DMS53 (cell line): ENCODE measurements around the gene PIGR.

ENCODE experiments used
- DNase-seq: peaks from one replicate; lab custom pipeline; 2025; lab: John Stamatoyannopoulos, UW

The PIGR gene

DNA sequence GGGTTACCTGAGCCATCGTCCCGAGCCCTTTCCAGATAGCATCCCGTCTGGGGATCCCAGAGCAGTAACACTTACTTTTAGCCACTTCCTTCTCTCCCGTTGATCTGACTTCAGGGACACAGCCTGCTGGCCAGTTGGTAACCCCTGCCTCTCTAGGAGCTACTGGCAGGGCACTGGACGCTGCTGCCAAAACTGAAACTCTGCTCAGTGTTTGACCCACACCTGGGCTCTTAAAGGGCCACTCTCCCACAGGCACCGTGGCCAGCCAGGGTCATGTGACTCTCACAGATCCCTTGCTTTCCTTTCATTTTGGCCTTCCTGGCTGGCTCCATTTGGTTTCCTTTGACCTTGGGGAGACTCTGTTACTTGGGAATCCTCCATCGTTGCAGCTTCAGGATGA is at the start of gene PIGR:
PIGR (minus strand) TSS at position 206 of the 400 bp plus-strand sequence. CDS start 5,935 bp downstream, outside the sequence.
- no peak for DNase-seq

GRCh38 chr1:206992790-206993189 is 46.5 kb upstream of the PIGR start:
- DNase-seq: peak; percentile 64

- no peak for DNase-seq
Measured at GRCh38 chr1:206987873-206988272, 41.6 kb upstream of the PIGR start.

DNA sequence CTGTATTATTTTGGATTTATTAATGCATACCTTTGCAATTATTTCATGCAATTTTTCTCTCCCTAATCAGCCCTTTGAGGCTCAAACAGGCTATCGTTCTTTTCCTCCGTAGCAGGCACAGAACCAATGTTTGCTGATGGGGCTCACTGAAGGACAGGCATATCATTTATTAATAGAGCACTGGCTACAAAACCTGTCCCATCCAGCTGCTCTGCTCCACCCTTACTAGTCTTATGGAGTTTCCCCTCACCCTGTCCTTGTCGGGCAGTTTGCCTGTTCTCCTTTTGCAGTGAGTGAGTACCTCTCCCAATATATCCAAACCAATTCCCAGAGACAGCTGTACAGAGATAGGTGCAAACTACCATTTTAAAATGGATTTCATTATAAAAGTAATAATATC is 40.6 kb upstream of the PIGR start:
- DNase-seq: no peak

DNA sequence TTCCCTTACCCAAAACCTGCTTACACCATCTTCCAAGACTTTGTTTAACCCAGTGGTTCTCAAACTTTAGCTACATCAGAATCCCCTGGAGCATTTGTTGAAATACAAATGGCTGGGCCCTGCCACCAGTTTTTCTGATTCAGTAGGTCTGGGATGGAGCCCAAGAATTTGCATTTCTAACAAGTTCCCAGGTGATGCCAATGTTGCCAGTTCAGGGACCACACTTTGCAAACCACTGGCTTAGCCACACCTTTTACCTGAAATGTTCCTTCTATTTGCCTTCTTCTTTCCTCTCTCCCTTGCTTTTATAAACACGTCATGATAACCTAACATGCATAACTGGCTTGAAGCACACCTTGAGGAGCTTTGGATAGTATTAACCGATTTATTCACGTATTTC is 40.1 kb upstream of the PIGR start:
- DNase-seq: no peak

DNA sequence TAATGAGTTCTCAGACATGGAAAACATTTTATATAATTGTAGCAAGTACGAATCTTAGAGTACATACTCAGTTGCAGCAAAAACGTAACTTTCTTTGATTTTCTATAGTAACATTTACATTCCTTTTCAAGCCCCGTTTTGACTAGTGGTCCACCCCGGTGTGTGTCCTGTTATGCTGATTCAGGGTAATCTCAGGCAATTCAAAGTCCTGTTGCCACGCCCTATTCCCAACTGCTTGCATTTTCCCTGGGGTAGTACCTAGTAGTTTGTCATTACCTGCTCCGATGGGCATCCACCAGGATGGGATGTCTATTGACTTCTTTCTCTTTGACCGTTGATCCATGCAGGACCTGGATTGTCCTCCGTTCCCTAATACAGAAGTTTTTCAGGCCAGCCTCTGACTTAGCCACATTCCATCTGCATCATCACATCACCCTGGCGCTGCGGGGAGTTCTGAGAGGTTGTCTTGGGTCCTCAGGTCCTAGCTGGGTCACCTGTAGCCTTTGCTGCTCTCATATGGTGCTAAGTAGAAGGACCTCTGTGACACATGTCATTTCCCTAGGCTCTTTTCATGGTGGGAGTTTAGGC is 39.0 kb upstream of the PIGR start:
- no peak for DNase-seq

DNA sequence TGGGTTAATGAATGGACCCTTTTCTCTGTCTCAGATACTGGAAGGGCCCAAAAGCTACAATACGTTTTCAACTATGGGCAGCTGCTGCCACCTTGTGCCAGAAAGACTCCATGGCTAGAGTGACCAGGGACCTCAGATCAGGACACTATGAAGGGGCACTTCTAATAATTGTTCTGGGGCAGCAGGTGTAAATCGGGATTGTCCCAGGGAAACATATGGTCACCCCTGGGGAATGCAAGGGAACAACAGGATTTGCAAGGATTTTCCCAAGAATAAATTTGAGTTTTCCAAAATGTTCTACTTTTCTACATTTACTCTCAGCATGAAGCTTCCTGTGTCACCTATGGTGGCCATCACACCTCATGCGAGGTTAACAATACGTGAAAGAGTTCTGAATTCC is 36.0 kb upstream of the PIGR start:
- peak; percentile 83 for DNase-seq

DNA sequence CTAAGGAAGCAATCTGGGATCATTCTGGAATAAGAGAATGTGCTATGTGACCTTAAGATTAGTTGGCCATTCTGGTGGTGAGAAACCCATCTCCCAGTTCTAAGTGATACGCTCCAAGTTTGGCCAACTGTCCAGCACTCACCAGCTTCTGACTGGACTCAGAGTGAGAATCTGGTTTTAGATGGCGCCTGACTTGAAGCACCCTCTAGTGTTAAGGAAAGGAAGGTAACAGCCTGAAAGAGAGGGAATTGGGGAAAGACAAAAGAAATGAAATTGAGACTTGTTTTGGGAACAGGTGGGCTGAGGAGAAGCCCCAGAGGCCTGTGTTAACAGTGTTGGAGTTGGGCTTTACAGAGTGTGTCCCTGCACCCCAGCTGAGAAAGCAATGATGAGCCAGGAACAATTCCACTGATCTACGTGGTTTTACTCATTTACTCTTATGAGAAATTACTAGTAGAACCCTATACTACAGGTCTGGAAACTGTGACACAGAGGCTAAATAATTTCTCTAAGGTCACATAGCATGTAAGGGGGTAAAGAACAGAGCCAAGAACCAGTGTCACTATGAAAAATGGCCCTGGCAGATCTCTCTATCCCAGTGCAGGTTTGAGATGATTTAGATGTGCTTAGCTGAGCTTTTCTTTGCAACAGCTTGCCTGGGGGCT is 33.2 kb upstream of the PIGR start:
- peak; percentile 63 for DNase-seq

GRCh38 chr1:206978259-206978658 is 32.0 kb upstream of the PIGR start:
- no peak for DNase-seq

DNA sequence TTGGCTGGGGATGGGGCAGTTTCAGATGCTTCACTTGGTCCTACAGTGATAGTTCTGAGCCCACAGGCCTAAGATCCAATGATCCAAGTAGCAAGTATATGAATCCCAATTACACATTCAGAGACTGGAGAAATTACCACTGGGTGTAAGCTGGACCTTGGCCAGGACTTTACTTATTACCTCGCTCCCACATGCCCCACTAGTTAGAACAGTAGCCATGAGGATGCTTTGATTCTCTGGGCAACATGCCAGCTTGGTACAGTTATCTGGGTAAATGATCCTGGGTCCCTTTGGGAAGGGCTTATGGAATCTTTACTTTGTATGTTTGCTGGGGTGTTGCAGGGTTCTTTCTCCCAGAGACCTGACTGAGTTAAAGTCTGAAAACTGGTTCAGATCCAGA is 29.0 kb upstream of the PIGR start:
- no peak for DNase-seq

DNA sequence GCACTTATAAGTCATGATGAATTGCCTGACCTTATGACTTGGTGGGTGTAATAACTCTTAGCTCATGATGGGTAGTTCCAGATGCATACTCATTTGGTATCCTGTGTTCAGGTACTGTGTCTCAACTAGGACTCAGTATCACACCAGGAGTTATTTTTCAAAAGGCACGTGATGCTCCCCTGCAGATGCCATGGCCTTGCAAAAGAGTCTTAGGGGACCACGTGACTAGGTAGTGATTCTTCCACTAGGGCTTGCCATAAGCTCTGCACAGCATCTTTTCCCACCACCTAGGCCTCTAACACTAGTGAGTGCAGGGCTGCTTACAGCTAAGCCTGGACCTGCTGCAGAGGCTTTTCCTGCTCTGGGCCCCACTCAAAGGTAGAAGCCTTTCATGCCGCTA is 27.9 kb upstream of the PIGR start:
- no peak for DNase-seq

GRCh38 chr1:206972728-206973127 is 26.5 kb upstream of the PIGR start:
- no peak for DNase-seq

DNA sequence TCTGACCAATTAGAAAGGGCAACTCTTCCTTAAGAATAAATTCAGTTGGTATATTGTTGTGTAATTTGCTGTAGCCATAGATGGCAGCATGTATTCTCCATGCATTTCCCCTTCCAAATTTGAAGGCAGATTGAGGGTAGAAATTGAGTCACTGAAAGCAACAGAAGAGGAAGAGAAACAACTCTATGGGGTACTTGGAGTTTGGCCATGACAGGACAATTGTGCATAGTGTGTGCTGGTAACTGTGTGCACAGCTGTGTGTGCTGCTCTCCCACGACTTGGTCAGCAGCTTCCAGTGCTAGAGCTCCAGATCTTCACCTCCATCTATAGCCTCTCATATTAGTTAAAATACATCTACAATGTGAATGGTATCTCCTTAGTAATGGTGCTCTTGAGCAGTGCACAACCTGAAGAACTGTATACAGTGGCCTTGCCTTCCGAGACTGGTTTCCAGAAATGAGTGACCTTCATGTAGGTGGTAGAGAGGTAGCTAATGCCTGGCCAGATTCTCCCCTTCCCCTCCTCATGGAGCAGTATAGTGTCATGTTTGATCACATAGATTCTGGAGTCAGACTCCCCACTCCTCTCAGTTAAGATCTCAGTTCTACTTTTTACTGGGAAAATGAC is 24.9 kb upstream of the PIGR start:
- DNase-seq: no peak

DNA sequence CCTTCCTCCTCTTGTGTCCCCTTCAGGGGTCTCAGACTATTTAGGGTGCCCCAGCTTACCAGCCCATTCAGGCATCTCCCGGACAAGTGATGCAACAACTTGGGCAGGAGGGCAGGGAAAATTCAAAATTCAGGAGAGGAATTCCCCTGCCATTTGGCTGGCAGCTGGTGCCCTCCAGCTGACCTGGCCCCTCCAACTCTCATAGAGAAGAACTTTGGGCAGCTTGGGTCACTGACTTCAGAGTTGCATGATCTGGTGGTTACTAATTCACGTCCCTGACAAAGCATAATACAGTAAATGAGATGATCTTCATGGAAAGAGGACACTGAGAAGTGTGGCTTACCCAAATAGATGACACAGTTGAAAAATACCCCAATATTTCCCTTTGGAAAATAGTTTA is 24.2 kb upstream of the PIGR start, which contains the start of gene FCAMR:
FCAMR (minus strand) TSS at position 15 of the 400 bp plus-strand sequence. CDS start 335 bp downstream, outside the sequence.
- DNase-seq: no peak

DNA sequence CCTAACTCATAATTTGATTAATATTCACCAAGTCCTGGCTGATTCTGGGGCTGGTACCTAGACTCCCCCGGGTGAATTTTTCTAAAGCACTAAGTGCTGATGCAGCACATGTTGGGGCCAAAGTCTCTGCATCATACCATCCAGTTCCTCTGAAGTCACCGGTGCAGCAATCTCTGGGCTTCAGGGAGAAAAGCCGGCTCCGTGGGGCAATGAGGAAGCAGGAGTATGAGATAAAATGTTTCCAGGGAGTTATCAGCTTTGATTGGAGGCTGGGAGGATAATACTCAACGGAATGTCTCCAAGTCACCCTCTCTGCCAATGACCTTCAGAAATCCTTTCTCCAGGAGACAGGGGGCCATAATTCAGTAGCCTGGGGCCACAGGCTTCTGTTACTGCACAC is 22.8 kb upstream of the PIGR start:
- no peak for DNase-seq

DNA sequence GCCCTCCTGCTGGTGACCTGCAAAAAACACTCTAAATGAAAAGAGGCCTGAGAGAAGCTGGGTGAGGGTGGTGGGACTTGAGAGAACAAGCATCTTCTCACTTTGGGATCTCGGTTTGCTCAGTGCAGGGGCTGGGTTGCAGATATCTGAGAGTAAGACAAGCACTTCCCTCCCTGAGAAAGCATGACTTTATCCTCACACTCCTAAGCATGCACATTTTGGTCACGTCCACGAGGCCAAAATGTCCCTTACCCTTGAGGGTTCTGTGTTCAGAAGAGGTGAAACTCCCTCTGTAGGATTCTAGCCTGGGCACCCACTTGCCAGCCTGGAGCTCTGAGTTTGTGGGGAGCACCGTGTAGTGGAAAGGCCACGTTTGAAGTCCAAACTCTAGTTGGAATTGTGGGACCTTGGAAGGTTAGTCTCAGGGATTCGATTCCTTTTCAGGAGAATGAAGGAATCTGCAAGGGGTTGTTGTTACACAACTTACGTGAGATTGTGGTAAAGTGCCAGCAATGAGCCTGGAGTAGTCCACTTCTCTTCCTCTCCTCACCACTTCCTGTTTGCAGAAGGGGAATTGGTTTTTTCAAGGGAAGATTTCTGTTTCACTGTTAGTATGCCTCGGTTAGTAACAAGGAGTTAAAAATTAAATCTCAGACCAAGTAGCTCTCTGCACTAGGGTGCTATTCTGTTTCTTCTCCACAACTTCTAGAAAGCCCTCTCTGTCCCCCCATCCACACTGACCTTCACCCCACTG is 21.0 kb upstream of the PIGR start:
- DNase-seq: peak; percentile 28

DNA sequence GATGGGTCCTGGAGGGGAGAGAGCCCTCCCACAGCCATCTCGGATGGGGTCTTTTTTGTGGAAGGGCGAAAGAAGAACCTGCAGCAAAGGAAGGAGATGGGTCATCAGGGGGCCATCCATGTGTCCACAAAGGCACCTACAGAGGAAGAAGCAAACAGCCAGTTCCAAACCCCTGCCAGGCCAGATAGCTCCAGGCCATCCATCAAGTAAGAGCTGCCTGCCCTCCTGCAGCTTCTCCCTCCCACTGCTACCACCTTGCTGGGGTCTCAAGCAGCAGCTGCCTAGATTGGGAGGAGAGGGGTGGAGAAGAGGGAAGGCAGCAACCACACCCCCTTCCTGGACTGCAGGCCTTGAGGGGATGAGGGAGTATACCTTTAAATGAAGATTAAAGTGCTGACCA is 19.5 kb upstream of the PIGR start:
- DNase-seq: no peak

GRCh38 chr1:206963740-206964139 is 17.5 kb upstream of the PIGR start:
- no peak for DNase-seq

DNA sequence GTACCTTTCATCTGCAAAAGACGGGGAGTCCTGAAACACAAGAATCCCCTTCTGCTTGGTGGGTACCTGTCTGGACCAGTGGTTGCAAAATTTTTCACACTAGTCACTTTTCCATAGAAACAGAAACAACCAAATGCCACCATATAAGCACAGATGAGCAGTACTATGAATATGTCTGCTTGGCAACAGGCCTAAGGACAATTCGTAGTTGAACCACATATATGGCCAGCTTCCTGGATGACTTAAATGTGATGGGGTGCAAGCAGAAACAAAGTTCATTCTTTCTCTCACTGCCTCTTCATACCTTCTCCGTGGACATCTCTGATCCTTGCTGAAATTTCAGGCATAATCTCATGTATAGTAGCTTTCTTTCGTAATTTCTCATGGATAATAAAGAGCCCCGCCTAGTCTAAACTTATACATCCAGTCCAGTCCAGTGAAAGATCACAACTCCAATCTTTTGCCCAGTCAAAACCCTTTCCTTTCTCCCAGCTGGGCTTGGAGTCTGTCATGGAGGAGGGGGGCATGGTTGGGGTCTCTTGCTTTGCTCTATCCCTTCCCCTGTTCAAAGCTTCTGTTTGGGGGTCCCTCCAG is 16.9 kb upstream of the PIGR start:
- no peak for DNase-seq

GRCh38 chr1:206962272-206962671 is 16.0 kb upstream of the PIGR start:
- DNase-seq: no peak

DNA sequence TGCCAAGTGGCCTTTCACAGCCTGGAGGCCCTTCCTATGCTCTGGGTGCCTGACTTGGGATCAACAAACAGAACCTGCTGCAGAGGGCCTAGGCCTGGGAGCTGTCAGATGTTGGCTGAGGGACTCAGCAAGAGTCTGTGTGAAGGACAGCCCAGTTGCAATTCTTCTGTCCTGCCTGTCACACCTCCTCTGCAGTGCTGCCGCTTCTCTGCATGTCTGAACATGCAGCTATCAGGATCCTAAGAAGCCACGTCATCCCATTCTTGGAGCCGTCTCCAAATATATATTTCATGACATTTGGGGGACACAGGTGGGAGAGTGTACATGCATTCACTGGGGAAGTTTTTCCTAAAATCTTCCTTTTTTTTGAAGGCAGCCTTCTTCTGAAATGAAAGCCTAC is 15.4 kb upstream of the PIGR start:
- no peak for DNase-seq

DNA sequence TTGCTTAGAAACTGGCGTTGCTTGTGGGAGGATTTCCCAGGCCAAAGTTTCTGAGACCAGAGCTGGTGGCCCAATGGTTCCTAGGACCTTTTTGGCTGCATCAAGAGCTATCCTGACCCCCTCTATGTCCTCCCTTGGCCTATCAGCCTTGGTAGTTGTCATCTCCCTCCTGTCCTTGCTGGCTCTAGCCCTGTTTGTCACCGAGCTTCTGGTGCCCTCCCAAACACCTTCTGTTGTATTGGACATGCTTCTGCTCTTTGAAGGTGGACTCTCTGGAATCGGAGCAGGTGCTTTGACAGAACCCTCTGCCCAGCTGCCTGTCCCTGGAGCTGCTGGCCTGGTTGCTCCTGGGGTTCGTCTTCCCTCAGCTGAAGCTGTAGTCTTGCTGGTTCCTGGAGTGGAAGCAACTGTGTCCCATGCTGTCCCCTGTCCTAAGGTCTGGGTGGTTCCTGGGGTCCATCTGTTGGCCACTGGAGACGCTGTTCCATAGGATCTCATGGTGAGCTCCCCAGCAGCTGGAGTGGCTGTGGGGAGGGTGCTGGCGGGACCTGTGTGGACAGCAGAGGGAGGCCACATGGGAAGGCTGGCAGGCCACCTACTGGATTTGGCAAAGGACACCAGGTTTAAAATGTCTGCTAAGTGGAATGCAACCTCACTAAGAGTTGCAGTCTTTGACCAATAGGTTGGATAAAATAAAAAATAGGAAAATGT is 14.6 kb upstream of the PIGR start:
- DNase-seq: peak; percentile 37
